NCI-H526 (cell line): ENCODE data around the gene PLAAT1.

Source experiments
- DNase-seq, 2 experiments: peaks; one replicate each; lab custom pipeline; 2025; lab: John Stamatoyannopoulos, UW

Gene PLAAT1

DNA sequence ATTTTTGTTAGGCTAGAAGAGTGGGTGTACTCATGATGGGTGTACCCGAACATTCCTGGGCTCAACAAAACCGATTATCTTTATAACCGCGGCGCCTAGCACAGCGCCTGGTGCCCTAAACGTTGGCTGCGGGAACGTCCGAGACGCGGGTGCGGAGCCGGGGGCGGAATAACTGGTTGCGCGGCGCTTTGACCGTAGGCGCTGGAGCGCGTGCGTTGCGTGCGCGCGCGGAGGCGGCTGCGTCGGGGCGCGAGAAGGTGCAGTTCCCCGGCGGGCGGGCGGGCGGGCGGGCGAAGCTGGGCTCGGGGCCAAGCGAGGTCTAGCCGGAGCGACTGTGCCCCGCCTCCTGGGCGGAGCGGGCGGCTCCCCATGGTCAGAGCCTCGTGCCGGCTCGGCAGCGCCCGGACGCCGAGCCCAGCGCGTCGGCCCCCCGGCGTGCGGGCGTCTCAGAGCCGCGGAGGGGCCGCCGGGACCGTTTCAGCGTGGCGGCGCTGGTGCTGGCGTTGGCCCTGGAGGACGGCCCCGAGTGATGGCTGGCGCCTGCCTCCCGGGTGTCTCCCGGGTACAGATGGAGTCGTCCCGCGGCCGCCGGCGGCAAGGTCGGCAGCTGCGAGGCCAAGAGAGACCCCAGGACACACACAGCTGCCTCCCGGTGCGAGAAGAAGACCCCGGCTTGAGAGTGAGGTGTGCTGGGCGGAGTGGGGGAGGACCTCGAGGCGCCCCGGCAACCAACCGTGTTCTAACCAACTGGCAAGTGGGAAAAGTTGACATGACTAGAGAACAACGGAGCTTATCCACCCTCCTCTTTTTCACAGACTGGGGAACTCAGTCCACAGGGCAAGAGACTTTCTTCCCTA lies at the start of gene PLAAT1:
Gene PLAAT1 (plus strand): TSS at position 373 of the 857 bp plus-strand sequence. CDS start 14,429 bp downstream, outside the sequence.
- DNase-seq, result peak; percentile 44 to 91

DNA sequence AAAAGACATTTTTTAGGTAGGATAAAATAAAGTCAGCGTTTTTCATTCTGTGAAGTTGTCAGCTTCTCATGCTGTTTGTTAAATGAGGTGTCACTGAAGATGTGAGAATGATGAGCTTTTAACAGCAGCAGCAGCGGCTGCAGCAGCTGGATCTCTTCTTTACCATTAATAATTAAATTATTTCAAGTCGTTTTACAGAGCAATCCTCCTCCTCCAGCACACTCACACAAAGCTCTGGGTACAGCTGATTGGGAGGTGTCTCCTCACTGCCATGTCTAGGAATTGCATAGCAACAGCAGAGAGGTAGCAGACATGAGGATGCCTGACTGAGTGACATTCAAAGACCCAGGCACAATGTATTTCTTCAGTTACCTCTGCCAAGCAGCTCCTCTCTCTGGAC lies 46.7 kb upstream of the PLAAT1 start:
- DNase-seq, result no peak

DNA sequence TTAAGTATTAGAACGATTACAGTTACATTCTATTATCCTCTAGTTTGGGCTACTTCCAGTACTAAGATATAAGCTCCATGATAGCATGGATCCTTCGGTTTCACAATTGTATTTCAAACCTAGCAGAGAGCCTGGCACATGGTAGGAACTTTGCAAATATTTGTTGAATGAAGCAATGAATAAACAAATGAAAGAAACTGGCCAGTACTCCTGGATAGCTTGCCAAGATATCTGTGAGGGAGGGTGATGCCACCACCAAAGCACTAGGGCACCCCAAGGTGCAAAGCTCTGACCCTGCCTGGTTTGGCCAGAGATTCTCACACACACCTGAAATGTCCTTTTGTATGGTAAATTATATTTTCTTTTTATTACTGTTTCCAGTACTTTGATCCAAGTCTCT lies 44.3 kb upstream of the PLAAT1 start:
- no peak for DNase-seq

DNA sequence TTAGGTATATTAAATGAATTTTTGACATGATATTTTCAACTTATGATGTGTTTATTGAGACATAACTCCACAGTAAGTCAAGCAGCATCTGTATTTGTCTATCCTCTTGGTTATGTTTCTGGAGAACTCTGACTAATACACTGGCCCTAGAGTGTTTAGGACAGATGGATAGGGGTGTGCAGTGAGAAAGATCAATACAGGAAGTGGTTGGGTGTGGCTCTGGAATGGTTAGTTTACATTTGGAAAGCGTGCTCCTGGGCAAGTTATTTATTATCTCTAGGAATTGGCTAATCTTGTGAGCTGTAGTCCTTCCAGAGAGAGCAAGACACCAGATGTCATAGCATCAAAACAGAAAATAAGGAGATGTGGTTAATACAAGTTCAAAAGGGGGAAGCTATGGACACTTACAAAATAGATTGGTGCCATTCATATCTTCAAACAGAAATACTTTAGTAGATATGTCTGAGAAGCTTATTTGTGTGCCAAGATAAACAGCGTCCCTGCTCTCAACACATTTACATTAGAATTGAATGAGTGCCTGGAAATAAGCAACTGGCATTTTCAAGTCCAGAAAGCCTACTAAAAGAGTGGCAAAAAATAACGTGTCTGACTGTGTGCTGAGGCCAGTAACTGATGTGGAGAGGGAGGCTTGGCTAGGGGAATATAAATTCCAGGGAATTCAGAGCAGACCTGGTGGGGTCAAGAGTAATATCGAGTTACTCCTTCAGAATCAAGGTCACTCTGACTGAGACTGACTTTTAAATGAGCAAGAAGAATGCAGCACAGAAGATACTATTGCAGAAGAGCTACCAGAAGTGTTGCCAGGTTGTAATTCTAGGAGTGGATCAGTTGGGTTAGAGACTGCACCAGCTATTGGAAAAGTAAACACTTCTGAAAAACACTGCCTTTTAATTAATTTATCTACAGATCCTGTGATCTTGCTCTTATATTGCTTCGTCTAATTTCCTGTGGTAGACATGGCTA lies 33.4 kb upstream of the PLAAT1 start:
- DNase-seq, result no peak

DNA sequence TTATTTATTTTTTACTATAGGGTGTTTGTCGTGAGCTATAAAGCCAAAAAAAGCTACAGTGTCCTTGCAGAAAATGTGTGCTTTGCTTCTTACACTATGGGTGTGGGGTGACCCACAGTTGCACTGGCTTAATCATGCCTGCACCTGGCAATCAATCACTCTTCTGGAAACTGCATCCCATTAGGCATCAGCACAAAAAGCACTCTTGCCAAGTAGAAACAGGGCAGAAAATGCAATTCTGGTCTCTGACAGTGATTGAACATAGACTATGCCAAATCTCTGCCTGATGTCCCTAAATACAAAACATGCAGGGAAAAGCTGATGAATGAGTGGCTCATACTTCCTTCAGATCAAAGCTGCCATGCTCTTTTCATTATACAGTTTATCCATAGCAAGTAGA lies 30.4 kb upstream of the PLAAT1 start:
- DNase-seq, result no peak

DNA sequence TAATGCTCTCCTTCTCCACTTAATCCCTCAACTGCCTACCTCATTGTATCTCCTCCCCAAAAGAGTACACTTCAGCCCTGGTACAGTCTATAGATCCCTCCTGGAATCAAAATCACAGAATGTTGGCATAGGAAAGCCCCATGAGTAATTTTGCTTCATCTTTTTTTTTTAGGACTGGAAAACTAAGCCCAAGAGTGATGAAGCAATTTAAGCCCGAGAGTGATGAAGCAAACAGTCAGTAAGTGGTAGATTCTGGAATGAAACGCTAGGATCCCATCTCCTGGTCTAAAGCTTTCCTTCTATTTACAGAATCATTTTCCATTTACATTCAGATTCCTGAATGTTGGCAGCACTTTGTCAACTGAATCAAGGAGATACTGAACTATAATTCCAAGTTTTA lies 29.8 kb upstream of the PLAAT1 start:
- no peak for DNase-seq

DNA sequence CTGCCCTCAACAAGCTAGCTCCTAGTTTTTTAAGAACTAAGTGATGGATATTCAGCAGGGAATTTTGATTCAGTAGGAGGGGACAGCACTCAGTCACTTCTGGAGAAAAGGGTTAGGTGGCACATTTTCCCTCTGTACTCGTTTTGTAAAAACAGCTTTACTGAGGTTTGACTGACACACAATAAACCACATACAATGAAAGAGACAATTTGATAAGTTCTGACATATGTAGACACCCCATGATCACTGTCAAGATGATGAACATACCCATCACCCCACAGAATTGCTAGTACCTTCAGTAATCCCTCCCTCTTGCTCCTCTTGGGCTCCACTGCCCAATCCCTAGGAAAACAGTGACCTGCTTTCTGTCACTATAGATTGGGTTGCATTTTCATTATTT lies 29.0 kb upstream of the PLAAT1 start:
- no peak for DNase-seq

DNA sequence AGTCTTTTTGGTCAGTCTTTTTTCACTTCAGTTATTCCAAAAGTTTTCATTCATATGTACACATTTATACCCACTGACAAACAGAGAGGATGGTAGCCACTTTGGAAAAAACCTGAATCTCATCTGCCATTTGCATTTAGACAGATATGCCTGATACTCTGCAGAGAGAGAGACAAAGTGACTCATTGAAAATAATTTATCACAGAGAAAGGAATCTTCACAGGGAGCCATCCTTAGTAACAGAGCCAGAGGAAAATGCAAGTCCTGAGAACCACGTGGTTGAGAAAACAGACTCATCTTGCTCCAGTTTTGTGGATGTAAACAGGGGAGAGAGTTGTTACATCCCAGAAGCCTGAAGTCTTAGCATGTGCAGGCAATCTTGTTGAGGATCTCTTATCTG lies 28.2 kb upstream of the PLAAT1 start:
- DNase-seq, result no peak

DNA sequence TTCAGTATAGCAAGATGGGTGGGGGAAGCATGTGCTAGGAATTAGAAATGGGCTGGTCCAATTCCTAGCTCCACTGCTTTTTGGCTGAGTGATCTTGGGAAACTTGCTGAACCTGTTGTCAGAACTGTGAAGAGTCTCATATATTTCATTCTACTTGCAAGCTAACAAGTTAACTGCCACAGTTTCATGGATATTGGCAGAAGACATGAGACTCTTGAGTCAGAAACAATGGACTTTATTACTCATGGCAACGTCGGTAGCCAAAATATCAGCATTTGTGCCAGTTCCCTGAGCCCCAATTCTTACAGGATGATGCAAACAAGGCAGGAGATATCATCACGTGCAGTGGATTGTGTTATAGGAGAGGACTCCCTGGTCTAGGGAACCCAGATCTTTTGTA lies 26.6 kb upstream of the PLAAT1 start:
- DNase-seq, result peak in 1 of 2 experiments; percentile 20

DNA sequence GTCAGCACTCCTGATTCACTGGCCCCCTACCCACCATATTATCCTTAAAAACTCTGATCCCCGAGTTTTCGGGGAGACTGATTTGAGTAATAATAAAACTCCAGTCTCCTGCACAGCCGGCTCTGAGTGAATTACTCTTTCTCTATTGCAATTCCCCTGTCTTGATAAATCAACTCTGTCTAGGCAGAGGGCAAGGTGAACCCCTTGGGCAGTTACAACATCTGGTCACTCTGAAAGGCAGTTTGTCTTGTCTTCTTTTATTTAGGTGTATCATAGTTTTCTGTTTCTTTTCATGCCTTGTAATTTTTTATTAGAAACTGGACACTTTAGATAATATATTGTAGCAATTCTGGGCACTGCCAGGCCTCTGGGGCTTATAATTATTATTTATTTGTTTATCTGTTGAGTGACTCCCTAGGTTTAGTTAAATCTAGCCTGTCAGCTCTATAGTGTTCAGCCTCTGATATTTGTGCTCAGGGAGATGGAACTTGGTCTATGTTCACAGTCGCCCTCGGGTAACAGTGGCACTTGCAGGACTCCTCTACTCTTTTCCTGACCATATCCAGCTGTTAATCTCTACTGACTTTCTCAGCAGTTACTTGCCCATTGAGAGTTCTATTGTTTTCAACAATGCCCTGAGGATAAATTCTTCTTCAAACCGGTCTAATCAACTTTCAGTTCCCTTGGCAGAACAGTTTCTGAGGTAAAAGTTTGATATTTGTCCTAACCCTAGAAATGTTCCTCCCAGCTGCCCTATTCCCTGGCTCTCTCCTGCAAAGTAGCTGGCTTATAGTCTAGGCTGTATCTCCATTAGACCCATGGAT lies 15.5 kb upstream of the PLAAT1 start:
- DNase-seq, result no peak

DNA sequence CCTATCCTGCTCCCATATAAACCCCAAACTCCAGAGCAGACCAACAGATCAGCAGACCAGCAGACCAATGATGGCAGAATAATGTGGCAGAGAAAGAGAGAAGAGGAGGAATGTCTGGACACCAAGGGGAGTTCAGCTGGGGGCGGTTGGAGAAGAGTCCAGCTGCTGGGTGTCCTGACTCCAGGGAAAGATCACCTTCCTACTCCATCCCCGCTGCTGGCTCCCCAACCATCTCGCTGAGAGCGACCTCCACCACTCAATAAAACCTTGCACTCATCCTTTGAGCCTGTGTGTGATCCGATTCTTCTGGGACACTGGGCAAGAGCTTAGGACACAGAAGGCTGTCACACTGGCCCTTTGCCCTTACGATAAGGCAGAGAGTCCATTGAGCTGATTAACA lies 12.8 kb upstream of the PLAAT1 start:
- DNase-seq, result no peak

DNA sequence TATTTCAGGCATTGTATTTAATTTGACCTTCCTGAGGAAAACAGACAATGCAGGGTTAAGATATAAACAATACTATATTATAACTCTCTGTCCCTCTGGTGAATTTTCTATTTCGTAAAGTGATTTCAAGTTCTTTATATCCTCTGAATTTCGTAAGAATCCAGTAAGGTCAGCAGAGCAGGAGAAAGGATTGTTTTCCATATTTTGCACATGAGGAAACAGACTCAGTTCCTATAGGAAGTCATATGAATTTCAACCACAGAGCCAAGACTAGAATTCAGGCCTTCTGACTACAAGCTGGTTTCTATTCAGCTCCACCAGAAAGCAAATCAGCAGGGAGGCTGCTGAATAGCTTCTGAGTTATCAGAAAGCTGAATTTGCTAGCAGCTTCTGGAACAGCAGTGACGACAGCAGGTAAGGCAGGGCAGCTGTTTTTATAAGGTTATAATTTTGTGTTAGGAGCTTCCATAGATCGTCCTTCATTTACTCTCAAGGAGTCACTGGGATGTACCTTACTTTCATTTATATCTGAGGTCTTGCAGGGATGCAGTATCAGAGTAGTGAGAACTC lies 11.1 kb upstream of the PLAAT1 start:
- no peak for DNase-seq

DNA sequence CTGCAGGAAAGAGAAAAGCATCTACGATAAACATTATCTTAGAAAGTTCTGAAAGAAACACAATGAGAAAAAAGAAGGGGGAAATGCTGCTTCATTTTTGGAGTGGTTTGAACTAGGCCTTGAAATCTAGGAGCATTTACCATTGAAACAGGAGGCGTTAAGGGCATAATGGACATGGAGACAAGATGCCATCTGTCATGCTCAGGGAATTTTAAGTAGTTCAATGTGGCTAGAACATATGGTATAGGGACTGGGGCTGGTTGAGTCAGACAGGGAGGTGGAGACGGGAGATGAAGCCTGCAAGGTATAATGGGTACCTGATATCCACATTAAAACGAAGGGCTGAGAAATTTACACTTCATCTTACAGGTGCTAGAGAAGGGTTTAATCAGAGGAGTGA lies 10.4 kb upstream of the PLAAT1 start:
- no peak for DNase-seq

DNA sequence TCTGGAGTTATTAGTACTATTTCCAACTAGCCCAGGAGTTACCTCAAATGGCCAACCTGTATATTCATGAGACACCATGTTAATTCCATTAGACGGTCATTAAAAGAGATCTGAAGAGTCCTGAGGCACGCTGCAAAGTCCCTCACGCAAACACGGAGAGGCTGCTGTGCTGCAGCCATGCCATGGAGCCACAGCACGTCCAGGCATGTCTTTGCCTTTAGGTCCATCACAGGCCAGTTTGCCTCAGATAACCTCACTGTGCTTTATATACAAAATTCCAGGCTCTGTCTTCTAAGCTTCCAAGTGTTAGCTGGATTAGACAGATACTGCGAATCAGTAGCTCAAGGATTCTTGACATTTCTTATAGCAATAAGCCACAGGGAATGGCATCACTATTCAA lies 9.8 kb upstream of the PLAAT1 start:
- DNase-seq, result peak in 1 of 2 experiments; percentile 74

DNA sequence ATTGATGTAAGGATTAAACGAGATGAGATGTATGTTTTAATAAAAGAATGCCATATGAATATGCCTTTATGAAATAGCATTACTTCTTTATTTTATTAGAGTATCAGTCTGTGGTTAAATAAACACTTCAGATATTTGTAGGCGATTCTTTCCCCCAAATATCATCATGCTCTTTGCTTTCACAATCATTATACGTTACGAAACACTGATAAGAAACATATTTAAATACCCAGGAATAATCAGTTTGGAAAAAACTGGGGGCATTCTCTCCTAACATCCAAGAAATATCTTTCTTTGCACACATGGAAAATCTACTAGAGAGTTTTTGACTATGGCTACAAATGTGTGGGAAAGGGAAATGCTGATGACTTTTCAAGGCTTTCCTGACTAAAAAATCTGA lies 4.4 kb upstream of the PLAAT1 start:
- no peak for DNase-seq

DNA sequence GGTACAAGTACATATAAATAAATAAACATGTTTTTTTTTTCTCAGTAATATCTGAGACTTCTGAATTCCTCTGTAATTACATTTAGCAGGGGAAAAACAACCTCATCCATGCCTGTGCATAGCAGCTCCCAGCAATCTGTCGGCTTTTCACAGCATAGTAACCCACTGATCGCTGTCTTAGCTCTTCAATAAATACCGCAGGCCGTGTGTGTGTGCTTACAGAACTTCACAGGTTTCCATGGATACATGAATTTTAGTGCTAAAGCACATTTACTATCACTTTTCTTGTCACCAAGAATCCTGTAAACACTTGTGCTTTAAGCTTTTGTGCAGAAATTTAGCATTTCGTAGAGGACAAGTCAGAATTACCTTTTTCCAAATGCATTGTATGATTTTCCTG lies 4.0 kb upstream of the PLAAT1 start:
- no peak for DNase-seq

DNA sequence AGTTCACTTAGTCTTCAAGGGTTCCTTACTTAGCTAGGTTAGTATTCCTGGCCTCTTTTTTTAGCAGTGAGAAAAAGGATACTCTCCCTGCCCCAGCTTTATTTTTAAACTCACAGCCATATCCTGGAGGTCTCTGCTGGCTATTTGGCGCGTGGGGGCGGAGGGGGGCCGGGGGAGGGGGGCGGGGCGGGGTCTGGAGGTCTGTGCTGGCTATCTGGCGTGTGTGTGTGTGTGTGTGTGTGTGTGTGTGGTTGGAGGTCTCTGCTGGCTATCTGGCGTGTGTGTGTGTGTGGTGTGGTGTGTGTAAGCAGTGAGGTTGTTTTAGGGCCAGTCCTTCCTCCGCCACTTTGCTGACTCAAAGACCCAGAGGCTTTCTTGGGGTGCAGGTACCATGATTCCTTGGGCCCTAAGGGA lies 579 bp upstream of the PLAAT1 start:
- DNase-seq, result peak in 1 of 2 experiments; percentile 57

DNA sequence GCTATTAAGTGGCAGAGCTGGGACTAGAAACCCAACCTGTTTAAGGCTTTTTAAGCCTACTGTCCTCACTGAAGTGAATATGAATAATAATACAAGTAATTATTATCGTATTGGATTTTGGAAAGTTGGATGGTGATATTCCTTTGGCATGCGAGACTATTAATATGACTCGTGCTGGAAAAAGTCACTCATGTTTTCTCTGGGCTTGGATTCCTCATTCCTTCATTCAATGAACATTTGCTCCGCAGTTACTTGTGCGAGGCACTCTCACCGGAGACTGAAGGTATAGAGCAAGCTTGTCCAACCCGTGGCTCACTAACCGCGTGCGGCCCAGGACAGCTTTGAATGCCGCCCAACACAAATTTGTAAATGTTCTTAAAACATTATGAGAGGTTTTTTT lies 694 bp downstream of the PLAAT1 start:
- DNase-seq, result no peak

DNA sequence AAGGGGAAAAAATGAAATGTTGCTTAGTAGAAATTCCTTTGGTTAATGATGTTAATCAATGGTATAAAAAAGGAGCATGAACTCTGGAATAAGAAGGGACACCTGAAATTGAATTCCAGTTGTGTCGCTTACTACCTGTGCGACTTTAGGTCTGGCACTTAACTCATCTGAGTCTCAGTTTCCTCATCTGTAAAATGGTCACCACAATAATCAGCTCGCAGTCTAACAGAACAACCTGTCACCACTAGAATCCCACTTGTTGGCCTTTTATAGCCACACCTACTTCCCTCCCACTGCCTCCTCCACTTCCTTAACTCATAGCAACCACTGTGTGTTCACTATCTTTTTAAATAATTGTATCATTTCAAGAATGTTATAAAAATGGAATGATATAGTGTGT lies 2.5 kb downstream of the PLAAT1 start:
- no peak for DNase-seq

DNA sequence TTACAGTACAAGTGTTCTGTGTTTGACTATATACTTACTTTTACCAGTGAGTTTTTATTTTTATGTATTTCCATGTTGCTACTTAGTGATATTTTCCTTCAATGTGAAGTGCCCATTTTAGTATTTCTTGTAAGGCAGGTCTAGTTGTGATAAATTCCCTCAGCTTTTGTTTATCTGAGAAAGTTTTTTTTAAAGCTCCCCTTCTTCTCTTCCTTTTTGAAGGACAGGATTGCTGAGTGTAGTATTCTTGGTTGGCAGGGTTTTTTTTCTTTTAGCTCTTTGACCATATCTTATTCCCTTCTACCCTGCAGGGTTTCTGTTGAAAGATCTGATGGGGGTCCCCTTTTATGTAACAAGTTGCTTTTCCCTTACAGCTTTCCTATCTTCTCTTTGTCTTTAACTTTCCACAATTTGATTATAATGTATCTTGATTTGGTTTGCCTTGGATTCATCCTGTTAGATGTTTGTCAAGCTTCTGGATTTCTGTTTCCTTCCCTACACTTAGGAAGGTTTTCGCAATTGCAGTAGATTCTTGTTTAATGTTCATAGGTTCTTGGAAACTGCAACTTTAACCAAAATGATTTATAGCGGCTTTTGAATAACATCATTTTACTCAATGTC lies 7.9 kb downstream of the PLAAT1 start:
- no peak for DNase-seq

DNA sequence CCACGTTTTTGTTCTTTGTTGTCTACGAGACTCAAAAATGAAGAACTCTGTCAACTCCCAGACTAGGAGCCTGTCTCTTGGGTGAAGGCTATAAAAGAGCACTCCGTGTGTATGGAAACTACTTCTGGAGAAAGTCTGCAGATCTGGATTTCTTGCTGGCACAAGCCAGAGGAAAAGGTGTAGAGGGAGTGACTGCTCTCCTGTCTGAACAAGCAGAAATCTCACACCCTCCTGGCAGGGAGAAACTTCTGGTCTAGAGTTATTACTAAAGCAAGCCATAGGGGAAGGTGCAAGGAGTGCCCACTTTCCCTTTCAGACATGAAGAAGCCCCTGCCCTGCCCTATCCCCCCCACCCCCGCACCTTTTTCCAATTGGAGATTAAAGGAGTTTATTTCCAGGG lies 9.5 kb downstream of the PLAAT1 start:
- no peak for DNase-seq
